GM21423 (cell line): ENCODE measurements around the gene LRRC17.

ENCODE experiments used
- ATAC-seq: cut with Tn5 transposase; IDR thresholded peaks from one replicate; pipeline ENCODE4 v1.9.1; 2021; ENCODE audit warnings: mild to moderate bottlenecking, moderate library complexity; ENCODE audit not compliant: unreplicated experiment

Gene LRRC17, protein sequence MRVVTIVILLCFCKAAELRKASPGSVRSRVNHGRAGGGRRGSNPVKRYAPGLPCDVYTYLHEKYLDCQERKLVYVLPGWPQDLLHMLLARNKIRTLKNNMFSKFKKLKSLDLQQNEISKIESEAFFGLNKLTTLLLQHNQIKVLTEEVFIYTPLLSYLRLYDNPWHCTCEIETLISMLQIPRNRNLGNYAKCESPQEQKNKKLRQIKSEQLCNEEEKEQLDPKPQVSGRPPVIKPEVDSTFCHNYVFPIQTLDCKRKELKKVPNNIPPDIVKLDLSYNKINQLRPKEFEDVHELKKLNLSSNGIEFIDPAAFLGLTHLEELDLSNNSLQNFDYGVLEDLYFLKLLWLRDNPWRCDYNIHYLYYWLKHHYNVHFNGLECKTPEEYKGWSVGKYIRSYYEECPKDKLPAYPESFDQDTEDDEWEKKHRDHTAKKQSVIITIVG

DNA sequence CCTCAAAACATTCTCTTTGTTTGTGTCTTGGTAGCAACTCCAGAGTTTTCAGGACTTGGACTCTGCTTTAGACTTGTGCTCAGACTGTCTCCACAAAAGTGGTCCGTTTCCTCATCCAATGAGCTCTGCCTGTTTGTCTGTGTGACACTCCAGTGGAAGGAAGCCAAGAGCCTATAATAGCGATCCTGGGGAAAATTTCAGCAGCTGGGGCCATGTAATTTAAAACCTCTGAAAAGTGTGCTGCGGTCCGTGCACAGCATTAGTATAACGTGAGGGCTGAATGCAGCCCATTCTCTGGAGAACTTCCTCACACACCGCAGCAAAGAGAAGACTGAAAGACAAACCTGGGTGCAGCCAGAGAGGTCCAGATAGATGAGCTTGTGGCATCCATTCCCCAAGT is at the start of gene LRRC17:
TSS of gene LRRC17 (plus strand) at position 259 of the 400 bp plus-strand sequence. CDS start 20,914 bp downstream, outside the sequence.
- no peak for ATAC-seq

DNA sequence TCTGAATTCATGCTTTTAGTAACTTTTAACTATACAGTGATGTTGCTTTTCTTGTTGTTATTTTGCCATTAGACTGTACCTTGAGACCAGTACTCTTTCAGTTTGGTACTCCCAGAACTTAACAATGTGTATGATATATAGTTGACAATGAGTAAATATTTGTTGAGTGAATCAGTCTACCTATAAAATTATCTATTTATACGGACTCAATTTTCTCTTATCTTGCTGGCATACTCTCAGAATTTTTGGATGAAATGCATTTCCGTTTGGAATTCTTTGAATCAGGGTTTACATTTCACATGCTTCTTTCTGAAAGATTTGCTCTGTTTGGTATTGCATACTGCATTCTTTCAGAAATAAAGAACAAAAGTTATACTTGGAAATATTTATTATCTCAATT is 47.8 kb upstream of the LRRC17 start:
- no peak for ATAC-seq

DNA sequence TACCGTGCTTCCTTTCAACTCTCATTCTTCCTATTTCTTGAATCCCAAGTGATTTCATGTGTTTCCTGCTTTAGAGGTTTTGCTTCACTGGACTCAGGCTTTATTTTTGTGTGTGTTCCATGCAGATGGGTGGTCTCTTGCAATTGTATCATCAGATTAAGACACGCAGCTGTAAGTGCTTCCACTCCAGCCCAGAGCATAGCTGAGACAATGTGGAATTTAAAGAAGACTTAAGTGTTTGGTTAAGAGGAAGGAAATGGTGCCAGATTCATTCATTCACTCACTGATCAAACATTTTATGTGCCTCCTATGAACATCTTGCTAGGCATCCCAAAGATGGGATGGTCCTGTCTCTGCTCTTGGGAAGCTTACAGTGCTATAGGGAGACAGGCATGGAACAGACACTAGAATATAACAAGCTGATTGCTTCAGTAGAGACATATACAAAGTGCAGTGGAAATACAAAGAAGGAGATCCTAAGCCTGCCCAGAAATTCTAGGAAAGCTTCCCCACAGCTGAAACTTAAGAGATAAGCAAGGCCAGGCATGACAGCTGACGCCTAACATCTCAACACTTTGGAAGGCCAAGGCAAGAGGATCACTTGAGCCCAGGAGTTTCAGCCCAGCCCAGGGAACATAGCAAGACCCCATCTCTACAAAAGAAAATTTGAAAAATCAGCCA is 46.1 kb upstream of the LRRC17 start:
- ATAC-seq, result no peak

DNA sequence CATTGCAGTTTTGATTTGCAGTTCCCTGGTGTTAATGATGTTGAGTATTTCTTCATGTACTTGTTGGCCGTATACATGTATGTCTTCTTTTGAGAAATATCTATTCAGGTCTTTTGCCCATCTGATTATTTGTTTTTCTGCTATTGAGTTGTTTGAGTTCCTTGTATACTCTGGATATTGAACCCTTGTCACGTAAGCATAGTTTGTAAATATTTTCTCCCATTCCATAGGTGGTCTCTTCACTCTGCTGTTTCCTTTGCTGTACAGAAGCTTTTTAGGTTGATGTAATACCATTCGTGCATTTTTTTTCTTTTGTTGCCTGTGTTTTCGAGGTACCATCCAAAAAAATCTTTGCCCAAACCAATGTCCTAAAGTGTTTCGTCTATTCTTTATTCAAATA is 43.6 kb upstream of the LRRC17 start:
- no peak for ATAC-seq

DNA sequence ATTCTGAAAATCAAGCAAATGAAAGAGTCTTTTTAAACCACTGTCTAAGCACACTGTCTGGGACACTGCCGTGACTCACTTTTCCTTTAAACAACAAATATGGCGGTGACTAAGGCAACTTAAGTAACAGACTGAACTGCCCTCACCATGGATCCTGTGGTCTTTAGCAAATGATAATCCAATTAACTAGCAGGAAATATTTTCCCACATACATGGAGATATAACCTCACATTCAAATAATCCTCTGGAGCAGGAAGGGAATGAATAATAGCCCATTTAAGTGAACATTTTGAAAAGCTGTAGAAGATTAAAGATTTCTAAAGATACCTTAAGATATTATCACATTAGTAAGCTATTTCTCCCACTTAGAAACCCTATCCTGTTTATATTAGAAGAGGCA is 40.3 kb upstream of the LRRC17 start:
- ATAC-seq, result no peak

DNA sequence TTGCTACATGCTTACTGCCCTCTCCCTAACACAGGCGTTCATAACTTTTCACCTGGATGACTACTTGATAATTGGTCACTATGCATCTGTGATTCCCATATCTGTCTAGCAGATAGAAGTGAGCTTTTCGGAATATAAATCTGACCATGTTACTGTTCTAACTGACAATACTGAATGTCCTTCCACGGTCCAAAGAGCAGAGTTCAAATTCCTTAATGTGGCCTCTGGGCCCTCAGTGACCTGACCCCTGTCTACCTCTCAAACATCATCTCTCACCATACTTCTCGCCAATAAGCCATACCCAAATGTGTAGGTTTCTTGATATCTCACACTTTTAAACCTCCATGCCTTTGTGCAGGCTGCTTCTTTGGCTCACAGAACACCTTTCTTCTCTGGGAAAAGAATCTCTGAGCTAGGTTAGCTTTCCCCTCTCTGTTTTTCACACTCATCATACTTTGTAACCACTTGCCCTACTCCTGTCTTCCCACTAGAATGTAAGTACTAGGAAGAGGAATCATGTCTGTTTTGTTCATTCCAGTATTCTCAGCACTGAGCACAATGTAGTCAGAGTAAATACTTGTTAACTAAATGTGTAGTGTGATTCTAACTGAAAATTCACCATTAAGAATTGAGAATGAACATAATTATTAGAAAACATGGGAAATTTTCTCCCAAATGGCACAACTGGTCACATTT is 39.2 kb upstream of the LRRC17 start:
- ATAC-seq, result peak; percentile 31

DNA sequence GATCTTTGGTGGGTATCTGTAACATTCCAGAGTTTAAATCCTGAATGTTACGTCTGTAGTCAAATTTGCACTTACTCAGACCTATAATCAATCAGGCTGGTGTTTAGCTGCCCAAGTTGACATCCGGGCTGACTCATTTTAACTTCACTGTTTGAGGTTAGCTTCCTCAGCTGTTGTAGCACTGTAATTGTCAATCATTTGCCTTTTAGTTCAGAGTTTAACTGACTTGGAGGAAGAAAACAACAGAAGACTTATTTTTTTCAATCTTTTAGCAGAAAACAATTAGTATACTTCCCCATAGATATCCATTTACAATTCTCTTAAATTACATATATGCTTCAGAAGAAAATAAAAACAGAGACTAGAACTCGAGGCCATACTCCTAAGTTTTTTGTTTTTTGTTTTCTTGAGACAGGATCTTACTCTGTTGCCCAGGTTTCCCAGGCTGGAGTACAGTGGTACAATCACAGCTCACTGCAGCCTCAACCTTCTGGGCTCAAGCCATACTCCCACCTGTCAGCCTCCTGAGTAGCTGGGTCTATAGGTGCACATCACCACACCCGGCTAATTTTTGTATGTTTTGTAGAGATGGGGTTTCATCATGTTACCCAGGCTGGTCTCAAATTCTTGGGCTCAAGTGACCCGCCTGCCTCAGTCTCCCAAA is 38.5 kb upstream of the LRRC17 start:
- ATAC-seq, result peak; percentile 99

DNA sequence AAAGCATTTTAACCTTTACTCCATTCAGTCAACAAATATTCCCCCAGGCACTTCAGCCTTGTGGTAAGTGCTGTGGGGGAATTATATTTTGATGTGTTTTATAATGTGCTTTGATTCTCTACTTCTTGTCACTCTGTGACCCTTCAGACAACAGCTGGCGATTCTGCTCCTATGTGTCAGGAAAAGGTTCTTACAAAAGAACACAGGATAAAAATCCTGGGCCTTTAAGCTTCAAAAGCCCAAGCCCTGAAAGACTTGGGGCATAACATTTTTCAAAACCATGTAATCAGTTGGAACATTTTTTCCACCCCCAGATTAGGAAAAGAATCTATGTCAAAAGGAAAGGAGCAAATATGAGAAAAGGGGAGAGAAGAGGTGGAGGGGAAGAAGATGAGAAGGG is 37.8 kb upstream of the LRRC17 start:
- no peak for ATAC-seq

DNA sequence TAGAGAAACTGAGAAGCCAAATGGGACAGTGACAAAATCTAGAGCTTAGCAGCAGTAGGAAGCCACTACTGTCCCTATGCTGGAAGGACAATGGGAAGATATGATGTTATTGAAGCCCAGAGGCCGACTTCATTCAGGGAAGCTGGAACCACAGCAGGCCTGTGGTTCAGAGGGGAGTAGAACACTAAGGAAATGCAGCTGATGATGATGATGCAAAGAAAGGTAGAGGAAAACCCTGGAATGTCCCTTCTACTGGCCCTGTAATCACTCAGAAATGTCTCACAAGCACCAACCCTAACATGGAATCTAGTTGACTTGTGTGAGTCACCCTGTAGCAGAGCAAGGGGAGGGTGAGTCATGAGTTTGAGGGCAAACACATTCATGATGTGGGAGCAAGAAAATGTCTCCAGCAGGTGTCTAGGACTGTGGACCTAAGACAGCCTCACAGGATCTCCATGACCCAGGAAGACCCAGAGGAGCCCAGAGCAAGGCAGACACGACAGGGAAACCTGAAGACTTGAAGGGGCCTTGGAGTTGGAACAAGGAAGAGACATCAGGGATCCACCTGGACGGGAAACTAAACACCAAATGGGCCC is 37.0 kb upstream of the LRRC17 start:
- ATAC-seq, result no peak

DNA sequence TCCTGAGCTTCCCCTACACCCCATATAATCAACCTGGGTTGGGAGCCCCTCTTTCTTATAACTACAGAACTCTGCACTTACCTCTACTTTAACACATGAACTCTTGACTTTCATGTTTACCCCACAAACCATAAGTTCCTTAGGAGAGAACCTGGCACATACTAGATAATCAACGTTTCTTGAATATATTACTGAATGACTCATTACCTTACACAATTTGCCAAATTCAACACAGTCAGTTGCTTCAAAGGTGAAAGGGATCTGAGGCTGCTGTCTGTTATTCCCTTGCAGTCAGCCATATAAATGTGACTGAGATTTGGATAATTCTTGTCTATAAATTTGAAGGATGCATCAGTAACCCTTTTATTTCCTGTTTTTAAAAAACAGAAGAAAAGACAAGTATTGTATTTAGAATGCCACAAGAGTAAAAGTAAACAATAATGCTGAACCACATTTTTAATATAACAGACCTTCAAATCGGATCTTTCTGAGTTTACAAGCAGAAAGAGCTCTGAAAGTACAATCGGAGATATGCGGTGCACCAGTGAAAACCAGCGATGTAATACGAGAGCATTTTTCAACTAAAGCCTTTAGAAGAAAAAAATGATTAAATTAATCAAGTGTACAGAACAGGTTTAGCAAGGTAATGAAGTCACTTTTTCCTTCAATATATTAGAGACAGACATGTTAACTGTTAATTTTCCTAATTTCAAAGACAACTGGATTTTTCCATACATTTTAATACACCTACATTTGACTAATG is 29.5 kb upstream of the LRRC17 start:
- no peak for ATAC-seq

DNA sequence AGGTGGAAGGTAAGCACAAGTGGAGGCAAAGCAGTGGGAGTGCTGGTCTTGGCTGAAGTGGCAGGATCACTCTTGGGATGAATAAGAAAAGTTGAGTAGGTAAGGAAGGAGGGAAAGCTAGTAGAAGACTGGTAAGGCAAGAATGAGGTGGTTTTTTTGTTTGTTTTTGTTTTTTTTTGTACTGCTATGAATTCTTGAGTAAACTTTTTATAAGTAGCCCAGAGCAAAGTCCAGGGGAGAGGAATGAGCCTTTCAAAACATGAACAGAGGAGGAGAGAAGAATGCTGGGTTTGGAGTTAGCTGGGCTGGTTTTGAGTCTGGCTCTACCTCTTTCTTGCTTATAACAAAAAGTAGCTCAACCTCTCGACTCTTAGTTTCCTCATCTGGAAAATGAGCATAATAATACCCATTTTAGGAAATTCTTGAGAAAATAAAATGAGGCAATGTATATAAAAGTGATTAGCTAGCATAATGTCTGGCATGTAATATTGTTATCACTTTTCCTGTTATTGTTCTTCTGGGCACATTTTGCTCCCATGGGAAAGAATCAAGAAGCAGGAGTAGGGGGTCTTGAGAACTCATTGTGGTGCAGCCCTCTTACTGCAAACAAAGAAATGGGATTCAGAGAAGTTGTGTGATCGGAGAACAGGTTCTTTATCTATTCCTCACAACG is 24.1 kb upstream of the LRRC17 start:
- no peak for ATAC-seq

DNA sequence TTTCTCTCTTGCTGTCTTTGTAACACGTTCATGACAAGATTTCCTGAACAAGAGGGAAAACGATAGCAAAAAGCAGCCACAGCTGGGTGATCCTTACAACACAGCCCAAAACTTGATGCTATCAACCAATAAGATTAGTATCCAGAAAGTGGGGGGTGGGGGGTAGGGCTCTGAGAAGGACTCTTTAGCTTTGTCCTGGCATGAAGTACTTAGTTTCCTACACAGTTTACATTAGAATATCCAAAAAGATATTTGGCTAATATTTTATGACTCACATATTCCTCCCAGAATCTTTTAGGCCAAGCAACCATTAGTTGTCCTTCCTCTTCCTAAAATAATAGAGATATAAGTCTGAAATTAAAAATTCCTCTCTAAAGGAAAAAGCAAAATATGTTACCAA is 22.9 kb upstream of the LRRC17 start:
- ATAC-seq, result no peak

DNA sequence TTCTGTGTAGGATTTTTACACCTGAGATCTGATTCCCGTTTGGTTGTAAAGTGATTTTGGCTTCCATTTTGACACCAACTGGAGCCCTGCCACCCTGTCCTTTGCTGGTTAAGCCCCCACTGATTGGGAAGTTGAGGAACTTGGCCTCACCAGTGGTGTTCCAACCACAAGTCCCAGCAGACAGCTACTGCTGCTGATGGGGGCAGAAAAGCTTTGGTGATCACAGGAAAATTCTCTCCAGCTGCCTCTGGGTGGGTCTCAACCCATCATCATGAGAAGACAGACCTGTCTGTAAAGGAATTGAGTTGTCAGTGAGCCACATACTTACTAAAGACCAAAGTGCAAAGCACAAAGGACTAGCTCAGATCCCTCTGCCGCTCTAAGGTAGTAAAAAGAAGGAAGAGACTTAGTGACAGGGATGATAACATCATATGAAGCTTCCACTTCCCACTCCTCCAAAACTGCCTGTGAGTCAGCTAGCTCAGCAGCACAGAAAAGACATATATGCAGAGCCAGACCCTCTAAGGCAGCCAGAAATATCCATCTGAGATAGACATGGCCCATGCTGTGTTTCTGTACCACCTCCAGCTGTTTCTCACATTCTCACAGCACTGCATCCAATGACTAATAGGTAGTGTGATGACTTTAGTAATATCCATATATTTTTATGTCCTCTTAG is 22.4 kb upstream of the LRRC17 start:
- ATAC-seq, result no peak

DNA sequence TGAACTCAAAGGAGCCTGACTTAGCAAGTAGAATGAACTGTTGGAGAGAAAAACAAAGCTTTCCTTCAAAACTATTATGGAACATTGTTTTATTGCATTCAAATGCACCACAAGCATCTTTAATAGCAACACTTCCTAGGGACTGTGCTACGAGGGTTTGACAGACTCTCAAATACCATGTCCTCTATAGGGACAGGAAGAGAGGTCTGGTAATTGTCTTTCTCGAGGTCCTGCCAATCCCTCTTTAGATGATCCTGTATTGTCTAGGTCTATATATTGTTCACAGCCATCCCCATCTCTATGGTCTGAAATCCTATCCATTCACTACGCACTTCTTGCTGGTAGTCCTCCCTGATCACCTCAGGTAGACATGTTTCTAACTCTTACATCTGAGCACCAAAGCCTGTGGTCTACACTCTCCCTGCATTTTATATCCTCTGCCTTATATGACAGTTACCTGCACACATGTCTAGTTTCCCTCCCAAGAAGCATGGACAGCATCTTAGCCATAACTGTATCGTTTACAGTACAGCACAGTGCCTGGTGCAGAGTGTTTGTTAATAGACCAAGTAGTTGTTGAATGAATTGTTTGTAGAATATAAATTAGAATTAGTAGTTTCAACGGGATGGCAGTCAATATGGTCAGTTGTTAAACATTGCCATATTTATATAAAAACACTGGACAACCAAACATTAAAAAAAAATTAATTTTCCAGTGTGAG is 21.7 kb upstream of the LRRC17 start:
- ATAC-seq, result no peak

DNA sequence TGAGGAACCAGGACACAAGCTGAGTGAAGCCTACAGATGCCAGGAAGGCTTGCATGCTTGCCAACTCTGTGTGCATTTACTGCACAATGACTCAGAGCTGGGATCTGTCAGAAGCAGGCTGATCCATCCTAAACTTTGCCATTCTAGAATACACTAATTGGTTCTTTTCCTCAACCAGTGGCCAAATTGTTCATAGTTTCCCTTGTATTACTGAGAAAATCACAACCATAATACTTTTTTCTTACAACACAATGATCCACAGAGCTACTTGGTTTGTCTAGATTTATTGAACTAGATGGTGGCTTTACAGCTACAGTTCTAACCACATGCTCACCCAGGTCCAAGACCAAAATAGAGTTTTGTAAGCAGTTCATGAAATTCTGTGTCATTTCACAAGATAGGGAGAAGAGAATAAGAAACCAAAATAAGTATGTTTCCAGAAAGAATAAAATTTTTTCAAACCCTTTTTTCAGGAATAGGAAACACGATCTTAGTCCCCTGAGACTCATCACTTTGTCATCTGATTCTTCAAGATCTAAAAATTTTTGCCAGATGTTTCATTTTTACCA is 21.0 kb upstream of the LRRC17 start:
- no peak for ATAC-seq

DNA sequence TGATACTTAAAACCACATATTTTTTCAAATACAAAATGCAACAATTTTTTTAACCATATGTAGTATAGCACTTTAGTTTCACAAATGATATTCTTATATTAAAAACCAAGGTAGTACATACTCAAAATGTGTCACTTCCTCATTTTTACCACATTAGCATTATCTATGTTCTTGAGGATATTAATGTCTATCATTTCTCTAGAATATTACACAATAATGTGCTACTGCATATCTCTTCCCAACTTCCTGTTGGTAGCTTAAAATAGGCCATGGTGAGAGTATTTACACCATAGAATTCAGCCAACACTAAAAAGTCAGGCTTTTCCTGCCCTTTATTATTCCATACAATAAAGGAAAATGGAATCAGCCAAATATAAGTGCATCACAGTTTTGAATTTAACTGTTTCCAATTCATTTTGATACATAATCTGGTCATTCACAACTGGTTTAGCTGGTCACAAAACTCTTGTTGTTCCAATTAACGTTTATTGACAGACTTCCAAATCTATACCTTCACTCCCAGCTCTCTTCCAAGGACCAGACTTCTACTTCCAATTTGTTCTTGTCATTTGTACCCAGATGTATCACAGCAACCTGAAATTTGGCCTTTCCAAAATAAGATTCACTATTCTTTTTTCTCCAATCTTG is 20.0 kb upstream of the LRRC17 start:
- no peak for ATAC-seq

DNA sequence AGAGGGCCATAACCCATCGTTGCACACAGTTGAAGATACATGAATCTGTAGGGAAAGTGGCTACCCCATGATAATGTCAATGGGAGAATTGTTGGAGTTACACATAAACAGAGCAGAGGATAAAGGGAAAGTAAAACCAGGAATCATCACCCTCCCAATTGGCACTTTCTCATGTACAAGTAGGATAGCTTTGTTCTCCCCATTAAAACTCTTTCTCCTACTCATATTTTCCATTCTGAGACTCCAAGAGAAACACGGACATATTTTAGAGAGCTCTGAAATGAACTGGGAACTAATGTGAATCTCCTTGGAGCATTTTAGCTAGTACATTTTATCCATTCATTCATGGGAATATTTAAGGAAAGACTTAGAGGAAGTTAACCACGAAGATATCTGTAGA is 17.2 kb upstream of the LRRC17 start:
- ATAC-seq, result no peak

DNA sequence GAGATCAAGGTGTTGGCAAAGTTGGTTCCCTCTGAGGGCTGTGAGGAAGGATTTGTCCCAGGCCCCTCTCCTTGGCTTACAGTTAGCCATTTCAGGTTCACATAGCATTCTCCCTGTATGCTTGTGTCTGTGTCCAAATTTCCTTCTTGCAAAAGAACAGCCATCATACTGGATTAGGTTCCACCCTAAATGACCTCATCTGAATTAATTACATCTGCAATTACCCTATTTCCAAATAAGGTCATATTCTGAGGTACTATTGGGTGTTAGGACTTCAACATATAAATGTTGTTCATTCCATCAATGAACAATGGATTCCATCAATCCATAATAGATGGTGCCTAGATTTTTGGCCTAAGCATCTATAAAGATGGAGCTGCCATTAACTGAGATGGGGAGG is 16.2 kb upstream of the LRRC17 start:
- no peak for ATAC-seq
